Hepatocyte (in vitro differentiated cells): ENCODE results near the gene KDM4F.

ENCODE experiments used
- CTCF ChIP-seq: fragments of 200-600 bp; sonication (generic); IDR thresholded peaks from 2 replicates; pipeline ENCODE4 v1.5.1; 2016; ENCODE audit warnings: antibody characterized with exemption, mild to moderate bottlenecking; ENCODE audit not compliant: poor library complexity
- EZH2 ChIP-seq: fragments of 200-600 bp; sonication (generic); IDR thresholded peaks from 2 replicates; pipeline ENCODE4 v1.6.1; 2016; ENCODE audit warnings: antibody characterized with exemption, mild to moderate bottlenecking, borderline replicate concordance
- EZH2phosphoT487 ChIP-seq: fragments of 200-600 bp; sonication (generic); IDR thresholded peaks from one replicate; pipeline ENCODE4 v1.6.1; 2018; ENCODE audit warnings: antibody characterized with exemption, mild to moderate bottlenecking, low read depth, moderate library complexity; ENCODE audit not compliant: unreplicated experiment, severe bottlenecking

GRCh38 chr11:95089620-95090542 lies 40.7 kb downstream of the KDM4F start, which contains the start of gene ENDOD1:
- TF ChIP-seq EZH2, result no peak
- no peak for TF ChIP-seq CTCF
- no peak for TF ChIP-seq EZH2phosphoT487
